Upper lobe of right lung (tissue), 1 donor: ENCODE data around the gene FOSL1. TPM values are rescaled to one million over a fixed set of nuclear protein-coding genes. Genes with fewer than 3 reads are reported as not detected.
"Not testable (repeated sequence)": the region's sequence is repeated elsewhere in the genome, so short reads cannot be mapped to it uniquely, and the experiment has no call there.

Experiments used
- ATAC-seq: fragments of 200-7000 bp; cut with Tn5 transposase; one replicate; pipeline ENCODE4 v1.9.1; 2020; ENCODE audit warnings: mild to moderate bottlenecking, moderate library complexity
- DNase-seq: peaks from one replicate; pipeline ENCODE4 v3.0.0-alpha.2; 2020
- H3K27ac ChIP-seq: fragments of 200-600 bp; one replicate; pipeline ENCODE4 v1.8.0; 2022
- H3K27me3 ChIP-seq: fragments of 200-600 bp; one replicate; pipeline ENCODE4 v1.8.0; 2022; ENCODE audit warnings: mild to moderate bottlenecking
- H3K36me3 ChIP-seq: fragments of 200-600 bp; one replicate; pipeline ENCODE4 v1.8.0; 2022
- H3K4me1 ChIP-seq: fragments of 200-600 bp; one replicate; pipeline ENCODE4 v1.8.0; 2022
- H3K4me3 ChIP-seq: fragments of 200-600 bp; one replicate; pipeline ENCODE4 v1.8.0; 2022; ENCODE audit warnings: mild to moderate bottlenecking
- H3K9me3 ChIP-seq: fragments of 200-600 bp; one replicate; pipeline ENCODE4 v1.8.0; 2022
- intact Hi-C: fragments of 100-400 bp; cut with DNase I; formaldehyde crosslinking; loops from one replicate; pipeline ENCODE4 v1.11.0; 2022
- total RNA-seq: library from RNA; stranded (reverse); fragmentation: NEBNext Ultra II Directional; extraction: Animal tissue kit (Norgen Biotek cat#: 25700); gene quantifications from one replicate; pipeline ENCODE4 v1.2.1, GENCODE V29; 2021
- TF ChIP-seq, protein P1 (sequence below): fragments of 200-600 bp; IDR thresholded peaks from one replicate; pipeline ENCODE4 v1.8.0; 2022; ENCODE audit warnings: antibody characterized with exemption
- donor health status: DM: no; HTN: yes; CAD: no; lungs with severe emphysema.

Gene FOSL1
- total RNA-seq, 1 donor from 2014 or later = 3.9 TPM

DNA sequence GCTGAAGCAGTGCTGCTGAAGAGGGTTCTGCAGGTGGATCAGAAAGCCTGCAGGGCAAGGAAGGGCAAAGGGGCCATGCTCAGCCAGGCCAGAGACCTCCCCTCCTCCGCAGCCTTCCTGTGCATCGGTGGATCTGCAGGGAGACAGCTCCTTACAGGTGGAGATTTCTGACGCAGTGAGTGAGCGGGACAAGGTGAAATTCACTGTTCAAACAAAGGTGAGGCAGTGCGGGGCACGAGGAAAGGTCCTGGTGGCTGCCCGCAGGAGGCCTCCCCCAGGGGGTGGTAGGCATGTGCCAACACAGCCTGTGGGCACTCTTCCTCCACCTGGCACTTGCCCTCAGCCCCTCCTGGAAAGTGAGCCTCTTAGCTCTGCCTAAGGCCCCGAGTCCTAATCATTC, 50.8 kb downstream of the FOSL1 start:
- Histone ChIP-seq H3K9me3 (no peaks in the 10 kb centered on the region), H3K36me3 (peaks cover 29% of the 10 kb centered on the region), H3K4me1 (no peaks in the 10 kb centered on the region), H3K27me3 (no peaks in the 10 kb centered on the region), H3K27ac (no peak overlapping the region), H3K4me3 (no peak overlapping the region)
- TF ChIP-seq, protein P1, sequence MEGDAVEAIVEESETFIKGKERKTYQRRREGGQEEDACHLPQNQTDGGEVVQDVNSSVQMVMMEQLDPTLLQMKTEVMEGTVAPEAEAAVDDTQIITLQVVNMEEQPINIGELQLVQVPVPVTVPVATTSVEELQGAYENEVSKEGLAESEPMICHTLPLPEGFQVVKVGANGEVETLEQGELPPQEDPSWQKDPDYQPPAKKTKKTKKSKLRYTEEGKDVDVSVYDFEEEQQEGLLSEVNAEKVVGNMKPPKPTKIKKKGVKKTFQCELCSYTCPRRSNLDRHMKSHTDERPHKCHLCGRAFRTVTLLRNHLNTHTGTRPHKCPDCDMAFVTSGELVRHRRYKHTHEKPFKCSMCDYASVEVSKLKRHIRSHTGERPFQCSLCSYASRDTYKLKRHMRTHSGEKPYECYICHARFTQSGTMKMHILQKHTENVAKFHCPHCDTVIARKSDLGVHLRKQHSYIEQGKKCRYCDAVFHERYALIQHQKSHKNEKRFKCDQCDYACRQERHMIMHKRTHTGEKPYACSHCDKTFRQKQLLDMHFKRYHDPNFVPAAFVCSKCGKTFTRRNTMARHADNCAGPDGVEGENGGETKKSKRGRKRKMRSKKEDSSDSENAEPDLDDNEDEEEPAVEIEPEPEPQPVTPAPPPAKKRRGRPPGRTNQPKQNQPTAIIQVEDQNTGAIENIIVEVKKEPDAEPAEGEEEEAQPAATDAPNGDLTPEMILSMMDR = no peak
- intact Hi-C loops = no loop called here
- ATAC-seq (no peak), DNase-seq (no peak)

- H3K4me3 ChIP-seq, DNase-seq, H3K9me3 ChIP-seq, ATAC-seq, intact Hi-C loops, H3K4me1 ChIP-seq, H3K27me3 ChIP-seq, H3K27ac ChIP-seq: not testable (repeated sequence)
- peaks cover 22% of the 10 kb centered on the region for H3K36me3 ChIP-seq
Observed at GRCh38 chr11:65848693-65849092, 51.5 kb downstream of the FOSL1 start.

DNA sequence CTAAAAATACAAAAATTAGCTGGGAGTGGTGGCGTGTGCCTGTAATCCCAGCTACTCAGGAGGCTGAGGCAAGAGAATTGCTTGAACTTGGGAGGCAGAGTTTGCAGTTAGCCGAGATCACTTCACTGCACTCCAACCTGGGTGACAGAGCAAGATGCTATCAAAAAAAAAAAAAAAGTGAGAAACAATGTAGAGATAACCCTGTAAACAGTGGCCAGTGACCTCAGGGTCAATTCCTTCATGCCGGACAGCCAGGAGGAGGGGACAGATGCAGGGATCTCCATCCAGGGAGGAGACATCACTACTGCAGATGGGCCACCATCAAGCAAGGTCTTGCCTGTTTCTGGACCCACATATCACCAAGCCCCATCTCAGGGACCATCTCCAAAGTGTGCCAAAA, 52.4 kb downstream of the FOSL1 start:
- Histone ChIP-seq H3K4me3 (no peak overlapping the region), H3K9me3 (no peaks in the 10 kb centered on the region), H3K27me3 (no peaks in the 10 kb centered on the region), H3K36me3 (peaks cover 13% of the 10 kb centered on the region), H3K27ac (no peak overlapping the region), H3K4me1 (no peaks in the 10 kb centered on the region)
- ATAC-seq (no peak), DNase-seq (no peak)
- intact Hi-C loops = no loop called here
- TF ChIP-seq, protein P1 = no peak

- no peak for DNase-seq
- H3K4me1 ChIP-seq = no peaks in the 10 kb centered on the region
- H3K27me3 ChIP-seq = no peaks in the 10 kb centered on the region
- no peak for ATAC-seq
- intact Hi-C loops = no loop called here
- no peaks in the 10 kb centered on the region for H3K36me3 ChIP-seq
- TF ChIP-seq, protein P1 = no peak
- no peak overlapping the region for H3K27ac ChIP-seq
- no peak overlapping the region for H3K4me3 ChIP-seq
- no peaks in the 10 kb centered on the region for H3K9me3 ChIP-seq
Observed at GRCh38 chr11:65844231-65844872, 55.8 kb downstream of the FOSL1 start.

GRCh38 chr11:65843811-65844210, 56.4 kb downstream of the FOSL1 start:
- TF ChIP-seq, protein P1 = no peak
- intact Hi-C loops = no loop called here
- Histone ChIP-seq H3K36me3 (no peaks in the 10 kb centered on the region), H3K27ac (no peak overlapping the region), H3K9me3 (no peaks in the 10 kb centered on the region), H3K4me1 (no peaks in the 10 kb centered on the region), H3K27me3 (no peaks in the 10 kb centered on the region), H3K4me3 (no peak overlapping the region)
- no peak for ATAC-seq
- no peak for DNase-seq

GRCh38 chr11:65842144-65842543, 58.0 kb downstream of the FOSL1 start:
- Histone ChIP-seq H3K4me3 (no peak overlapping the region), H3K36me3 (no peaks in the 10 kb centered on the region), H3K27me3 (no peaks in the 10 kb centered on the region), H3K9me3 (no peaks in the 10 kb centered on the region), H3K4me1 (no peaks in the 10 kb centered on the region), H3K27ac (no peak overlapping the region)
- intact Hi-C loops = no loop called here
- TF ChIP-seq, protein P1 = no peak
- no peak for DNase-seq
- ATAC-seq = no peak

Other genes with a start within 250 kb of the FOSL1 start
- 68.2 TPM for gene RELA, start 237.5 kb downstream of the FOSL1 start, total RNA-seq
- 77.5 TPM for gene KAT5, start 188.1 kb downstream of the FOSL1 start, total RNA-seq
- gene RNASEH2C, start 179.6 kb downstream of the FOSL1 start, total RNA-seq = 42.5 TPM
- 35.6 TPM for gene AP5B1, start 119.4 kb downstream of the FOSL1 start, total RNA-seq
- gene OVOL1, start 113.3 kb downstream of the FOSL1 start, total RNA-seq = 2.7 TPM
- gene SNX32, start 66.4 kb downstream of the FOSL1 start, total RNA-seq = not detected
- gene CFL1, start 42.2 kb downstream of the FOSL1 start, total RNA-seq = 608 TPM
- gene MUS81, start 40.0 kb downstream of the FOSL1 start, total RNA-seq = 49.4 TPM
- gene EFEMP2, start 27.6 kb downstream of the FOSL1 start, total RNA-seq = 62.0 TPM
- 17.2 TPM for gene CTSW, start 20.6 kb downstream of the FOSL1 start, total RNA-seq
- 35.5 TPM for gene FIBP, start 11.9 kb downstream of the FOSL1 start, total RNA-seq
- 36.4 TPM for gene CCDC85B, start 9.7 kb downstream of the FOSL1 start, total RNA-seq
- 34.7 TPM for gene C11orf68, start 18.7 kb upstream of the FOSL1 start, total RNA-seq
- 62.8 TPM for gene DRAP1, start 19.0 kb upstream of the FOSL1 start, total RNA-seq
- gene TSGA10IP, start 45.1 kb upstream of the FOSL1 start, total RNA-seq = not detected
- gene SART1, start 61.3 kb upstream of the FOSL1 start, total RNA-seq = 53.3 TPM
- 32.6 TPM for gene EIF1AD, start 101.8 kb upstream of the FOSL1 start, total RNA-seq
- 167 TPM for gene BANF1, start 102.1 kb upstream of the FOSL1 start, total RNA-seq
- 23.7 TPM for gene CST6, start 111.6 kb upstream of the FOSL1 start, total RNA-seq
- 3.4 TPM for gene CATSPER1, start 126.1 kb upstream of the FOSL1 start, total RNA-seq
- gene GAL3ST3, start 148.8 kb upstream of the FOSL1 start, total RNA-seq = not detected
- 149 TPM for gene SF3B2, start 152.0 kb upstream of the FOSL1 start, total RNA-seq
- gene PACS1, start 169.9 kb upstream of the FOSL1 start, total RNA-seq = 55.9 TPM